H1 (cell line): ENCODE measurements around the gene ZNF609. TPM values are rescaled to one million over a fixed set of nuclear protein-coding genes. Genes with fewer than 3 reads are reported as not detected.

Experiments
- BCL11A ChIP-seq, 2 experiments: IDR thresholded peaks; one replicate each; pipeline ENCODE4 v1.6.1; 2011; ENCODE audit warnings: low read depth in 2 of 2, low read length in 2 of 2, mild to moderate bottlenecking in 2 of 2
- CBX8 ChIP-seq: fragments of 300-800, 300-1000 bp; sonication (generic); IDR thresholded peaks from 2 replicates; pipeline ENCODE4 v1.7.1; 2016; ENCODE audit warnings: low read depth, low read length, borderline replicate concordance
- CTBP2 ChIP-seq: IDR thresholded peaks from 2 replicates; pipeline ENCODE4 v1.7.0; 2011; ENCODE audit warnings: borderline replicate concordance, mild to moderate bottlenecking, moderate library complexity, mixed read lengths, low read length; ENCODE audit not compliant: insufficient read depth, insufficient read length
- EGR1 ChIP-seq: IDR thresholded peaks from 2 replicates; pipeline ENCODE4 v1.6.1; 2011; ENCODE audit warnings: low read depth, low read length, borderline replicate concordance
- HDAC6 ChIP-seq: IDR thresholded peaks from one replicate; pipeline ENCODE4 v1.7.1; 2012; ENCODE audit warnings: low read depth, mild to moderate bottlenecking, inconsistent platforms, low read length, moderate library complexity
- RAD21 ChIP-seq, 2 experiments: IDR thresholded peaks in 1 of 2; conservative IDR thresholded peaks in 1 of 2; 2 replicates each; pipeline ENCODE4 v1.6.1; 2011; ENCODE audit warnings: low read depth in 2 of 2, low read length in 2 of 2, improper control_type of control experiment in 1 of 2, inconsistent platforms in 1 of 2, mild to moderate bottlenecking in 1 of 2, moderate library complexity in 1 of 2
- RNF2 ChIP-seq: fragments of 200-900, 300-1000 bp; sonication (generic); IDR thresholded peaks from 2 replicates; pipeline ENCODE4 v1.7.1; 2016; ENCODE audit warnings: borderline replicate concordance, low read depth, mild to moderate bottlenecking, antibody characterized with exemption, low read length; ENCODE audit not compliant: poor library complexity, severe bottlenecking; ENCODE audit errors: missing control alignments
- SIN3A ChIP-seq, 2 experiments: IDR thresholded peaks in 1 of 2; conservative IDR thresholded peaks in 1 of 2; 2 replicates each; pipeline ENCODE4 v1.6.1; 2011 to 2012; ENCODE audit warnings: low read length in 2 of 2, improper control_type of control experiment in 1 of 2, low read depth in 1 of 2, mild to moderate bottlenecking in 1 of 2
- TEAD4 ChIP-seq: IDR thresholded peaks from 2 replicates; pipeline ENCODE4 v1.6.1; 2012; ENCODE audit warnings: low read depth, low read length, inconsistent platforms, mixed read lengths
- polyA plus RNA-seq, 7 experiments: library from polyadenylated mRNA; depleted of rRNA in 3 of 7; stranded (reverse) in 5 of 7; unstranded in 2 of 7; fragments of >200 nt in 5 of 7; fragments of 200-250 nt in 2 of 7; gene quantifications; 1 replicate in 5 of 7; 2 replicates in 1 of 7; 4 replicates in 1 of 7; pipeline versions ENCODE4 v1.2.1 to v1.2.3, GENCODE V29; 2011 to 2013; ENCODE audit warnings: missing spikeins in 2 of 7, mixed read lengths in 2 of 7
- total RNA-seq: library from RNA; stranded (reverse); fragmentation: NEBNext Ultra II Directional; extraction: Animal tissue kit (Norgen Biotek cat#: 25700); gene quantifications from 2 replicates; pipeline ENCODE4 v1.2.1, GENCODE V29; 2021
- TF ChIP-seq, protein P1 (sequence below), 3 experiments: IDR thresholded peaks; 1 replicate in 2 of 3; 2 replicates in 1 of 3; pipeline versions ENCODE4 v1.5.1 to v1.6.1; 2011; ENCODE audit warnings: low read length in 3 of 3, mild to moderate bottlenecking in 3 of 3, inconsistent platforms in 2 of 3, low read depth in 1 of 3, moderate library complexity in 1 of 3; ENCODE audit not compliant: insufficient read depth in 1 of 3; ENCODE audit errors: control extremely low read depth in 1 of 3

Gene ZNF609
- total and polyA plus RNA-seq, 2 of the 8 experiments (the other 6 are each of a cell fraction or from before 2014, with no cell fraction given) = 15.5 to 47.8 TPM

DNA sequence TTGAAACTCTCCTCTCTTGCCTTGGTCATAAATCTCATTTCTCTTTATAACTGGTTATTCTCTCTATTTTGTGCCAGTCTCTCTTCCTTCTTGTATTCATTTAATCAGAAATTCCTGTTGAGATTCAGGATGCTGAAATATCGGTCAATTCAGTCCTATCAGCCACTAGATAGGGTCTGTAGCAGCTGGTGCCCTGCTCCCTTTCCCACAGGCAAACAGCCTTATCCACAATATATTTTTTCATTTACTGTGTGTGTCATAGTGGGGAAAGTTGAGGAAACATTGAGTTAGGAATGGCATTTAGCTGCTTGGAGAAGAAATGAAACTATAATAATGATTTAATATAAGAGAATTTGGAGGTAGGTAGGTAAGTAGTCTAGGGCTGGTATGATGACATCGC is 168.7 kb downstream of the ZNF609 start (continued):
- TF ChIP-seq, protein P1, sequence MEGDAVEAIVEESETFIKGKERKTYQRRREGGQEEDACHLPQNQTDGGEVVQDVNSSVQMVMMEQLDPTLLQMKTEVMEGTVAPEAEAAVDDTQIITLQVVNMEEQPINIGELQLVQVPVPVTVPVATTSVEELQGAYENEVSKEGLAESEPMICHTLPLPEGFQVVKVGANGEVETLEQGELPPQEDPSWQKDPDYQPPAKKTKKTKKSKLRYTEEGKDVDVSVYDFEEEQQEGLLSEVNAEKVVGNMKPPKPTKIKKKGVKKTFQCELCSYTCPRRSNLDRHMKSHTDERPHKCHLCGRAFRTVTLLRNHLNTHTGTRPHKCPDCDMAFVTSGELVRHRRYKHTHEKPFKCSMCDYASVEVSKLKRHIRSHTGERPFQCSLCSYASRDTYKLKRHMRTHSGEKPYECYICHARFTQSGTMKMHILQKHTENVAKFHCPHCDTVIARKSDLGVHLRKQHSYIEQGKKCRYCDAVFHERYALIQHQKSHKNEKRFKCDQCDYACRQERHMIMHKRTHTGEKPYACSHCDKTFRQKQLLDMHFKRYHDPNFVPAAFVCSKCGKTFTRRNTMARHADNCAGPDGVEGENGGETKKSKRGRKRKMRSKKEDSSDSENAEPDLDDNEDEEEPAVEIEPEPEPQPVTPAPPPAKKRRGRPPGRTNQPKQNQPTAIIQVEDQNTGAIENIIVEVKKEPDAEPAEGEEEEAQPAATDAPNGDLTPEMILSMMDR (IDR thresholded peaks at IDR 0.05; ENCODE audit: control extremely low read depth in 1 of 3, insufficient read depth in 1 of 3, low read depth in 1 of 3, low read length in 3 of 3) = no peak
- TF ChIP-seq TEAD4 (no peak), HDAC6 (no peak), SIN3A (conservative IDR thresholded peaks at IDR 0.05 in 1 of 2, IDR thresholded peaks at IDR 0.05 in 1 of 2; ENCODE audit: low read depth in 1 of 2, low read length in 2 of 2) (no peak), EGR1 (no peak), RAD21 (IDR thresholded peaks at IDR 0.05 in 1 of 2, conservative IDR thresholded peaks at IDR 0.05 in 1 of 2; ENCODE audit: low read depth in 2 of 2, low read length in 2 of 2) (no peak), BCL11A (IDR thresholded peaks at IDR 0.05; ENCODE audit: low read depth in 2 of 2, low read length in 2 of 2) (no peak), CTBP2 (no peak), CBX8 (no peak), RNF2 (no peak)
